ENCODE measurements around the gene QRICH1.
"Not testable (repeated sequence)": the region's sequence is repeated elsewhere in the genome, so short reads cannot be mapped to it uniquely, and the experiment has no call there.

QRICH1 gene

DNA sequence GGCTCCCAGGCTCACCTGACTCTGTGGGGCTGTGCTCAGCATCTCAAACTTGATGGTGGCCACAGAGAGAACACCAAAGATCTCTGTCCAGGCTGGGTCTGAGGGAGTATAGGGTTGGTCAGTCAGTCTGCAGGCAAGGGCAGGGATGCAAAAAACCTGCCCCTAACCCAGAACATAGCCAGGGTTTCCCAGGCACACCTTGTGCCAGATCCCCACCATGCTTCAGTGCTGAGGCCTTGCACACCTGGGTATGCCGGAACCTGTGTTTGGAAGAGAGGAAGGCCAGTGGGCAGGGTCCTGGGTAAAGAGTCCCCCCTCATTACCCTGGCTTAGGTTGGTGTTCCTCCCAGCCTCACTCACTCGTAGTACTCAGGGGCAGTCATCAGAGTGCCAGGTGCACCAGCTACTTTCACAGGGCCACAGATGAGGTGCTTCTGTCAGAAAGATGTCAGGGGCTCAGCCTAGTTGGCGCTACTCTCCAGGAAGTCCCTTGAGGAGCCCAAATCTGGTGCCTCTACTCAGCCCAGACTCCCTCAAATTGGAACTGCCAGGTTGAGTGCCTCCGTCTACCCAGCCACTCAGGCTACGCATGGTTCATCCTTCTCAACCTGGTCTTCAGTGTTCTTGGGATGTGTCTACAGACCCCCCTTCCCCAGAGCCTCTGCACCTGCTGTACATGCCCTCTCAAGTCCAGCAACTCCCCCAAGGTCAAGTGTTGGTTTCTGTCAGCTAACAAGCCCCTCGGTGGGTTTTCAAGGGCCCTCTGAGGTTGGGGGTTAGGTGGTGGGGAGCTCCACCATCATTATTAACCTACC is 77.2 kb downstream of the QRICH1 start:
- DNase-seq = no peak

DNA sequence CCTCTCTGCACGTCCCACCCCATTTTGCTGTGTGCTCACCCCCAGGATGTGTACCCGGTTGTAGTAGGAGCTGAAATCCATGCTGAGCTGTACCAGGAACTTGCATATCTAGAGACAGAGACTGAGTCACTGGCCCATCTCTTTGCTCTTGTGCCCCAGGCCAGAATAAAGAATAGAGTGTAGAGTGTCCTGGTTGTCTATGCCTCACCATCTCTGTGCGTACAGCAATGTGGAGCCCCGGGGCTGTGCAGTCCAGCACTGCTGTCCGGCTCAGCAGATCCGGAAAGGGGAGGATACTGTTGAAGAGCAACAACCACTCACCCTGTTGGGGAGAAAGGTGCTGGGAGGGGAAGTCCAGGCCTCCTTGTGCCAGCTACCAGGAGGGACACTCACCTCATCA is 78.1 kb downstream of the QRICH1 start:
- DNase-seq = no peak

DNA sequence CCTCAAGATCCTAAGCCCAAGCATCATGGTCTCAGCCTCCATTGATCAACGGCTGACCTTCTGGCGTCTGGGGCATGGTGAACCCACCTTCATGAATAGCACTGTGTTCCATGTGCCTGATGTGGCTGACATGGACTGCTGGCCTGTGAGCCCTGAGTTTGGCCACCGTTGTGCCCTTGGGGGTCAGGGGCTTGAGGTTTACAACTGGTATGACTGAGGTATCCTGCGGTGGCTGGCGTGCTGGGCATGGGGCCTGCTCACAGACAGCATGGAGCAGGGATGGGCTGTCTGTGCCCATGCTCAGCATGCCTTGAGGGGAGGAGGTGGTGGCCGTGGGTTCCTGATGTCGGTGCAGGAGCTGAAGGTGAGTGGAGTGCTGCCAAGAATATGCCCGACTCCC is 78.8 kb downstream of the QRICH1 start:
- no peak for DNase-seq

DNA sequence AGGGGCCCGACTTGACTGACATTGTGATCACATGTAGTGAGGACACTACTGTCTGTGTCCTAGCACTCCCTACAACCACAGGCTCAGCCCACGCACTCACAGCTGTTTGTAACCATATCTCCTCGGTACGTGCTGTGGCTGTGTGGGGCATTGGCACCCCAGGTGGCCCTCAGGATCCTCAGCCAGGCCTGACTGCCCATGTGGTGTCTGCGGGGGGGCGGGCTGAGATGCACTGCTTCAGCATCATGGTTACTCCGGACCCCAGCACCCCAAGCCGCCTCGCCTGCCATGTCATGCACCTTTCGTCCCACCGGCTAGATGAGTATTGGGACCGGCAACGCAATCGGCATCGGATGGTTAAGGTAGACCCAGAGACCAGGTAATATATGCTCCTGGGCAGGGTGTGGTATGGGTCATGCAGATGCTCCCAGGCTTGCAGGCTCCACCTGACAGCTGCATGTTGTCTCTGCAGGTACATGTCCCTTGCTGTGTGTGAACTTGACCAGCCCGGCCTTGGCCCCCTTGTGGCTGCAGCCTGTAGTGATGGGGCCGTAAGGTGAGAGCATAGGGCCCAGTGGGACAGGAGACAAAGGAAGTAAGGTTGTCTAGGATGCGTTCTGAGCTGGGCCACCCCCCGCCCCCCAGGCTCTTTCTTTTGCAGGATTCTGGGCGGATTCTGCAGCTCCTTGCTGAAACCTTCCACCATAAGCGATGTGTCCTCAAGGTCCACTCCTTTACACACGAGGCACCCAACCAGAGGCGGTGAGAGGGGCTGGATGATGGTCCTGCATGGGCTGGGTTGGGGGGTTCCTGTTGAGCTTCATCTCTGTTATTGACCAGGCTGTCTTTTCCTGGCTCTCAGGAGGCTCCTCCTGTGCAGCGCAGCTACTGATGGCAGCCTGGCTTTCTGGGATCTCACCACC is 79.9 kb downstream of the QRICH1 start:
- peak; percentile 72 for DNase-seq

DNA sequence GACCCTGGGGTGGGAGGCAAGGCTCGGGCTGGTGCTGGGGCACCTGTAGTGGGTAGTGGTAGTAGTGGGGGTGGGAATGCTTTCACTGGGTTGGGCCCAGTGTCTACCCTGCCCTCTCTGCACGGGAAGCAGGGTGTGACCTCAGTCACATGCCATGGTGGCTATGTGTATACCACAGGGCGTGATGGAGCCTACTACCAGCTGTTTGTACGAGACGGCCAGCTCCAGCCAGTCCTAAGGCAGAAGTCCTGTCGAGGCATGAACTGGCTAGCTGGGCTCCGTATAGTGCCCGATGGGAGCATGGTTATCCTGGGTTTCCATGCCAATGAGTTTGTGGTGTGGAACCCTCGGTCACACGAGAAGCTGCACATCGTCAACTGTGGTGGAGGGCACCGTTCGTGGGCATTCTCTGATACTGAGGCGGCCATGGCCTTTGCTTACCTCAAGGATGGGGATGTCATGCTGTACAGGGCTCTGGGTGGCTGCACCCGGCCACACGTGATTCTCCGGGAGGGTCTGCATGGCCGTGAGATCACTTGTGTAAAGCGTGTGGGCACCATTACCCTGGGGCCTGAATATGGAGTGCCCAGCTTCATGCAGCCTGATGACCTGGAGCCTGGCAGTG is 80.6 kb downstream of the QRICH1 start:
- no peak for DNase-seq

DNA sequence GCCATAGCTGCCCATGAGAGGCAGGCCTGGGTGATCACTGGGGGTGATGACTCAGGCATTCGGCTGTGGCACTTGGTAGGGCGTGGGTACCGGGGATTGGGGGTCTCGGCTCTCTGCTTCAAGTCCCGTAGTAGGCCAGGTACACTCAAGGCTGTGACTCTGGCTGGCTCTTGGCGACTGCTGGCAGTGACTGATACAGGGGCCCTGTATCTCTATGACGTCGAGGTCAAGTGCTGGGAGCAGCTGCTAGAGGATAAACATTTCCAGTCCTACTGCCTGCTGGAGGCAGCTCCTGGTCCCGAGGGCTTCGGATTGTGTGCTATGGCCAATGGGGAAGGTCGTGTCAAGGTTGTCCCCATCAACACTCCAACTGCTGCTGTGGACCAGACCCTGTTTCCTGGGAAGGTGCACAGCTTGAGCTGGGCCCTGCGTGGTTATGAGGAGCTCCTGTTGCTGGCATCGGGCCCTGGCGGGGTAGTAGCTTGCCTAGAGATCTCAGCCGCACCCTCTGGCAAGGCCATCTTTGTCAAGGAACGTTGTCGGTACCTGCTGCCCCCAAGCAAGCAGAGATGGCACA is 81.3 kb downstream of the QRICH1 start:
- DNase-seq = no peak

DNA sequence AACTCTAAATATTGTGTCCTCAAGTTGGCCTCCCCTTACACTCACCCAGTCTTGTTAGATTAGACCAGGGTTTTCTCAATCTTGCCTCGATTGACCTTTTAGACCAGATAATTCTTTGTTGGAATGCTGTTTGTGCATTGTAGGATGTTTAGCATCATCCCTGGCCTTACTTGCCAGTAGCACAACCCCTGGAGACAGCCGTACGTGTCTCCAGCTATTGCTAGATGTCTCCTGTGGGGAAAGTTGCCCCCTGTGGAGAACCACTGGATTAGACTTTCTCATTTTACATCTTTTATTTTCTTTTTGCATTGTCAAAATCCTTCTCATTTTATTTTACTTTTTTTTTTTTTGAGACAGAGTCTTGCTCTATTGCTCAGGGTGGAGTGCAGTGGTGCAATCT is 84.5 kb downstream of the QRICH1 start:
- DNase-seq = no peak

DNA sequence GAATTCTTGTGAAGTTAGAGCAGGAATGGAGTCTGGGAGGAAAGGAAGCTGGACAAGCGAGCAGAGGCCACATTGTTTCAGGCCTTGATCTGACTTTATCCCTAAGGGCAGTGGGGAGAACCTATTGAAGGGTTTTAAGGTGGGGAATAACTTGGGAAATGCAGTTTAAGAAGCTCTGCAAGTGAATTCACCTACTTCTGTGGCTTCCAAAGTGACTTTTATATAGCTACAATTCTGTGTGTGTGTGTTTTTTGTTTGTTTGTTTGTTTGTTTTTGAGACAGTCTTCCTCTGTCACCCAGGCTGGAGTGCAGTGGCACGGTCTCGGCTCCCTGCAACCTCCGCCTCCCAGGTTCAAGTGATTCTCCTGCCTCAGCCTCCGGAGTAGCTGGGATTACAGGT is 85.2 kb downstream of the QRICH1 start:
- DNase-seq = not testable (repeated sequence)

DNA sequence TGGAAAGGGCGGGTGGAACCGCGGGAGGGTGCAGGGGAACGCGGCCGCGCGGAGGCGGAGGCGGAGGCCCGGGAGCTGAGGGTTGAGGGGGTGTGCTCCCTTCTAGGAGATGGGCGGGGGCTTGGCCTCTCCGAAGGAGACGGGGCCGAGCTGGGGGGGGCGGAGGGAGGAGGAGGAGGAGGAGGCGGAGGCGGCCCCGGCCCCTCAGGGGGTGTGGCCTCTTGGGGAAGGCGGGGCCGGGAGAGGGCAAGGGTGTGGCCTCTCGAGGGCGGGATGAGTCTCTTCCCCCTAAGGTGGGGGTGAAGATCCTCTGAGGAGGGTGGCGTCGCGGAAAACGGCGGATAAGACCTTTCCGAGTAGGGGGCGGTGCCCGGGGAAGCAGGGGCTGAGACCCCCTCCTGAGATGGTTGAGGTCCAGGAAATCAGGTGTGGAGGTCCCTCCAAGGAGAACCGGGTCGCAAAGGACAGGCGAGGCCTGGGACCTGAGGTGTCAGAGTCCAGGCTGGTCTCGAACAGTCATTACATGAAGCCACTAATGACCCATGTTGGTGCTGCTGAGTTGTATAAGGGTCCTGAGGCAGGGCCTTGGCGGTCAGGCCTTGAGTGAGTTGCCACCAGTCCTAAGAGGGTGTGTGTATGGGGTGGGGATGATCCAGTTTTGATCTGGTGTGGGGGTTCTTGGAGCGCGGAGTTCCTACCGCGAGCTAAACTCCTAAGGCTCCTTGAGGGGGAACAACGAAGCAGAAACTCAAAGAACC is 85.9 kb downstream of the QRICH1 start:
- DNase-seq = peak; percentile 91

DNA sequence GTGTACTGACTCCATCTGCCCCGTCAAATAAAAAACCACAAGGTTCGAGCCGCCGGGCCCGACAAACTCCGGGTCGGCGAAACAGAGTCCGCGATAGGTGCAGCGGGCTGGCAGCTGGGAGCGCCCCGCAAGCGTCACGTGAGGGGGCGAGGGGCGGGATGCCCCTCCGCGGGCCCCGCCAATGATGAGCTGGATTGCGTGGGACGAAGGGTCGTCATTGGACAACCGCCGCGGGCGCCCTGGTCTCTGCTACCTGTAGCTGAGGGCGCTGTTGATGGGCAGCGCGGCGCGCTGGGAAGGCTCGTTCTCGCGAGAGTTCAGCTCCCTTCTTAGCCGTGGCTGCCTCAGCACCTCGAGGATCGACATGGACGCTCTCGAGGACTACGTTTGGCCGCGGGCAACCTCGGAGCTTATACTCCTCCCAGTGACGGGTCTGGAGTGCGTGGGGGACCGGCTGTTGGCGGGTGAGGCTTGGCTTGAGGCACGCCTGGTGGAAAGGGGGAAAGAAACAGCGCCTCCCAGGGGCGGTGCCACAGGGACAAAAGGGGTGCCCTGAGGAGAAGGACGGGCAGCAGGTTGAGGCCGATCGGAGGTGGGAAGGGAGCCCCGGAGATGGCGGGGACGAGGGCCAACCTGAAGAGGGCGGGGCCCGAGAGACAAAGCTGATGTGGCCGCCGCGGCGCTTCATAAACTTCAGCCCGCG is 86.7 kb downstream of the QRICH1 start, which contains the start of gene WDR6:
Gene WDR6 (plus strand): TSS at position 324 of the 703 bp plus-strand sequence. CDS start 41 bp downstream, at position 365.
- DNase-seq = peak; percentile 99

DNA sequence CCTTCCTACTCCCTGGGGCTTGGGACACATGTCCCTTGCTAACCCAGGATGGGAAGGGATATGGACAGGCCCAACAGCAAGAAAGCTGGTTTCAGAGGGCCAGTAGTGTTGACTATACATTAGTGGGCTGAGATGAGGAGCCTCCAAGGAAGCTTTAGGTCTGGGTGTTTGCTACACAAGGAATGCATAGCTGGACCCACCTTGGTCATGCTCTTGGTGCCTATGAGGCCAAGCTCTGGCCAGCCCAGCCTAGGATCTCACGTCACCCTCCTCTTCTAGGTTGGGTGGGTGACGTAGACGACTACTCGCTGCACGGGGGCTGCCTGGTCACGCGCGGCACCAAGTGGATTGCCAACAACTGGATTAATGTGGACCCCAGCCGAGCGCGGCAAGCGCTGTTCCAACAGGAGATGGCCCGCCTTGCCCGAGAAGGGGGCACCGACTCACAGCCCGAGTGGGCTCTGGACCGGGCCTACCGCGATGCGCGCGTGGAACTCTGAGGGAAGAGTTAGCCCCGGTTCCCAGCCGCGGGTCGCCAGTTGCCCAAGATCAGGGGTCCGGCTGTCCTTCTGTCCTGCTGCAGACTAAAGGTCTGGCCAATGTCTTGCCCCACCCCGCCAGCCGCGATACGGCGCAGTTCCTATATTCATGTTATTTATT is 87.3 kb downstream of the QRICH1 start:
- no peak for DNase-seq

DNA sequence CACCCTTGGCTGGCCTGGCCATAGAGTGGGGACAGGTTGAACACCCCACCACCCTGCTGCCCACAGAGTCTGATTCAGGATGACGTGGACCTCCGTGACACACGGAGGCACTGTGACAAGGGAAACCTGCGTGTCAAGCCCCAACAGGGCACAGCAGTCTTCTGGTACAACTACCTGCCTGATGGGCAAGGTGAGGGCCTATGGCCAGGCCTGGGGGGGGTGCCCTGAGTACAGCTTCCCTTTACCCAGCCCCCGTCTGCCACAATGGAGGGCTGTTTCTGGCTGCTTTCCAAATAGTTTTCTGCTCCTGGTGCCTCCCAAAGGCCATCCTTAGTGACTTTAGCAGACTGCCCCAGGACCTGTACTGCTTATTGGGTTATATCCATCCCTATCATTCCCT is 87.9 kb downstream of the QRICH1 start:
- no peak for DNase-seq

DNA sequence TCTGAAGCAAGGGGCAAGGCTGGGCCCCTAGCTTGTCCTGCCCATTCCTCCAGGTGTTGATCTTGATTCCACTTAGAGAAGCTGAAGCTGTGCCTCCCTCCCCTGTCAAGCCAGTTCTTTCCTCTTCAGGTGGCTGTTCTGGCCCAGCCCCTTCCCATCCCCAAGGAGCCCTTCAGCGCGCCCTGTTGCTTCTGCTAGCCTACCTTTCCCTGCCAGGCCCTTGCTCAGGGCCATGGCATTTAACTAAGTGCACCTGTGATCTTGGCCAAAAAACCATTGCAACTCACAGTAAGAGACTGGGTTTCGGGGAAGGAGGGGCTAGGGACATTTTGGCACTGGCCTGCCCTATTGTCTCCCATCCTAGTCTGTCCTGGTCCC is 88.6 kb downstream of the QRICH1 start:
- DNase-seq = no peak

DNA sequence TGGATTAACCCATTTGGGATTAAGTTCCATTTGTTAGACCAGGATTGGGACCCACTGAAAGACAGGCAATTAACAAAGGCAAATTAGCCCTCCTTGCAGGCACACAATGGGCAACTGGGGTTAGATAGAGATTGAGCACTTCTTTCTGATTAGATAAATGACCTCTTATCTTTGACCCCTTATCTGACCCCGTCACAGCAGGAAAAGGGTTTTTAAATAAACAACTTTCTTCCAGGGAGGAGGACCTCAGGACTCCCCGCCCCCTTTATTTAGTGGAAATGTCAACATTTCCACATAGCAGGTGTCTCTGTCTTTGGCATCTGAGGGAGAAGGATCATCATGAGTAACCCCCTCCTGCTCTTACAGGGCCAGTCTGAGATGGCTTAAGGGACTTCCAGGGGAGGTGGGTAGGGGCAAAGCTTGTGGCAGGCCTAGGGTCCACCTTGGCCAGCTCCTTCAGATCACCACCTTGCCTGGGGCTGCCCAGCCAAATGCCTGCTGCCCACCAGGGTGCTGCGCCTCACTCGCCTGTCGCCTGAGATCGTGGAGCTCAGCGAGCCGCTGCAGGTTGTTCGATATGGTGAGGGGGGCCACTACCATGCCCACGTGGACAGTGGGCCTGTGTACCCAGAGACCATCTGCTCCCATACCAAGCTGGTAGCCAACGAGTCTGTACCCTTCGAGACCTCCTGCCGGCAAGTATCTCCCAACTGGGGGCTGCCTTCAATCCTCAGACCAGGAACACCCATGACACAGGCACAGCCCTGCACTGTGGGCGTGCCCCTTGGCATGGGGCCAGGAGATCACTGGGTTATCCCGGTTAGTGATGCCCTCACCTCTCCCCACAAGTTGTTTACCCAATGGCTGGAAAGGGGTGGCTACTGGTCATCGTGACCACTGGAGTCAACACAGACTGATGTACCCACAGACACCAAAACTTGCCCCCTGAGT is 89.2 kb downstream of the QRICH1 start:
- peak; percentile 37 for DNase-seq

DNA sequence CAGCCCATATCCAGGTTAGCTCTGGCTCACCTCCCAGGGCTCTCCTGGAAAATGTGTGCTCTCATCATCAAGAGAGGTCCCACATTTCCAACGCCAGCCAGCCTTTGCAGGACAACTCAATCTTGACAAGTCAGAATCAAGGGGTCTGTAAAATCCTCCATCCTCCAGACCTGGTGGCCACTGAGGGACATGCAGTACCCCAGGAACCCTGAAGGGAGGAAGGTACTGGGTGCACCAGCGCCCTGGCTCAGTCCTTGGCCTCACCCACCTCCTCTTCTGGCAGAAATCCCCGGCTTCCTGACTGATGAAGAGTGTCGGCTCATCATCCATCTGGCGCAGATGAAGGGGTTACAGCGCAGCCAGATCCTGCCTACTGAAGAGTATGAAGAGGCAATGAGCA is 92.7 kb downstream of the QRICH1 start:
- DNase-seq = no peak

DNA sequence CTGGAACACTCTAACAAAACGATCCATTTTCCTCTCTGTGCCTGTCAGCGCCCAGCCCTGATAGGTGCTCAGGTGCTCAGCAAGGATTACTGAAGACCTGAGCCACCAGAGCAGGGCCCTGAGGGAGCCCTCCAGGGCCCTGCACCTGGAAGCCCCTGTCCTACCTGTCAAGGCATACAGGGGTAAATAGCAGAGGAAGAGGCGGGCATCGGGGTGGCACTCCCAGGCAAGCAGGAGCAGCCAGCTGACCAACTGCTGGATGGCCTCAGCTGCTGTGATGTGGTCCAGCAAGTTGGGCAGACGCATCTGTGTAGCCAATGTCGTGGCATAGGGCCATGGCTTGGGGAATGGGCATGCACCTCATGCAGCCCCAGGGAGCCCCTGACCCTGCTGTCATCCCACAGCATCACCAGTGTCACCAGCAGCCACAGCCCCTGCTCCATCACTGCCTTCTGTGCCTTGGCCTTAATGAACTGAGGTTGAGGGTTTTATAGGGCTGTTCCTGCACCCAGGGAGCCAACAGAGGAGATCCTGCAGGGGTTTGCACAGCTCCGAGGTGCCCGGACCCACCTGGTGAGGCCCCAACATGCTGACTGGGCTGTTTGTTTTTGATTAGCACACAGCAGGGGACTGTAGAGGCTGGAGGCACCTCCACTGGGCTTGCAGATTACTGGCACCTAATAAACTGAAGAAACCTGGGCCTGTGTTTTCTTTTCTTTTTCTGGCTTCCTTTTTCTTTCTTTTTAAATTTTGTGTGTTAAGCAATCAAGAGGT is 94.6 kb downstream of the QRICH1 start:
- DNase-seq = no peak

DNA sequence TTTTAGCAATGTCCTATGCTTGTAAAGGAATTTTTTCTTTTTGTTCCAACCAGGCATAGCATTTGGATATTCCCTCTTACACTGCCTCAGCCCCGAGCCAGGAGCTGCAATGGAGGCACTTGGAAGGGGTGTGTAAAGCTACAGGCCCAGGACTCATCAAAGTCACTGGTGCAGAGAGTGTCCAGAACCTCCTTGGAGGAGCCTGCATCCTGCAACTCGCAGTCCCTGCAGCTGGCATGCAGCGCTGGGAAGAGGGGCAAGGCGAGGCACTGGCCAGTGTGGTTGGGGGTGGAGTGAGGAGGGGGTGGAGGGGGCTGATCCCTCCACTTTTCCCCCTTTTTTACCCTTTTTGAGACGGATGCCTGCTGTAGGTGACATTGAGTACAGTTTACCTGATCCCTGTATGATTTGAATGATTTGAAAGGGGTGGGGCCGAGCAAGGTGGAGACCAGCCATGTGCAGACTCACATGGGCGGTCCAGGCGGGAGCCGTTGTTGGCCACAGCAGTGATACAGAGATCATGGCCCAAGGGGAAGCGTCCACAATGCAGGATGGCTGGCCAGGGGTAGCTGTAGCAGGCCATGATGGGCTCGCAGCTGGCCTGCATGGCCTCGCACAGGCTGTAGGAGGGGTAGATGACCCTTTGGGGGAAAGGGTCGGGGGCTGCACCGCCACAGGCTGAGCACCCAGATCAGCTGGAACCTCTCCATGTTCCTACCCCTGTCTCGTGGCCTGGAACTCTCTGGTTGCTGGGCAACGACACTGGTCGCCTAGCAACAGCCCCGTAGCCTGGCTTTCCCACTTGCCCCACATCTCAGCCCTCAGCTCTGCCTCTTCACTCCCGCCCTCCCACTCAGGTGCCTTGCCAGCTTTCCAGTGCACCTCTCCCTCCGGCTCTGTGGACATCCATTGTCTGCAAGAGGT is 95.9 kb downstream of the QRICH1 start:
- no peak for DNase-seq

DNA sequence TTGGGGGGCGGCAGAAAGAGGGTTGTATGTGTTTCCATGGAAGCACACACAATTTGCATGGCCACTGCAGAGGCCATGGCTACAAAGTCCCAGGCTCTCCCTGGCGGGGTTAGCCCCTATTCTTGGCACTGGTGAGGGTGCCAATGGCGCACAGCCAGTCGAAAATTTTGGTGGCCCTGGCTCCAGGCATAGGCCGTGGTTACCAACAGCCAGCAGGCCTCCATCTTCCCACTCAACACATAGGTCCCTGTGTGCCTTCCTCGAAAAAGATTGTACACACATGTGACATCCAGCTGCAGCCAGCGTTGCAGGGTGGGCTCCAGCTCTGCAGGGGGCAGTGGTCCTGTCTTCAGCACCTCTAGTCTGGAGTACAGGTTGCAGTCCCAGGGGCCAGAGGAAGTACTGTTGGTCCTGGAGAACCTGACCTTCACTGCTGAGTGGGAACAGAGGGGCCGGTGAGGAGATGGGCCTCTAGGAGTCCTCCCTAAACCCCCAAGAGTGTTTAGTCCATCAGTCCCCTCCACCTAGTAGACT is 96.7 kb downstream of the QRICH1 start:
- no peak for DNase-seq
